ENCODE data around the gene KIN.

KIN gene

DNA sequence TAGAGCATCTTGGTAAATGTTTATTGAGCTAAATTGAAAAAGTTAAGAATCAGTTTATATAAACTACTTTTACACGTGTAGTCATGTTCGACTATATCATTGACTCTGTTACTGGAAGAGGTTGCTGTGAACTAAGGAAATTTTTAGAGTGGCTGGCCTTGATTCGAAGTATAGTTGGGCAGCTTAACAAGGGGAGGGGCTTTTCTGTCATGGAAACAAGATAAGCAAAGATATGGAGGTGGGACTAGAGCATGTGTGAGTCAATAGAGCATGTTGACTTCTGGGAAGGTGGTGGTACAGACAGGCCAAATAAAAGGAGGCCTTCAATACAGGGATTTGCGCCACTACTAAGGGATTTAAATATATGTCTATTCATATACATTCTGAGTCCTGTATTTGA lies 7.8 kb upstream of the KIN start:
- no peak for DNase-seq (ENCODE audit: low read depth)

DNA sequence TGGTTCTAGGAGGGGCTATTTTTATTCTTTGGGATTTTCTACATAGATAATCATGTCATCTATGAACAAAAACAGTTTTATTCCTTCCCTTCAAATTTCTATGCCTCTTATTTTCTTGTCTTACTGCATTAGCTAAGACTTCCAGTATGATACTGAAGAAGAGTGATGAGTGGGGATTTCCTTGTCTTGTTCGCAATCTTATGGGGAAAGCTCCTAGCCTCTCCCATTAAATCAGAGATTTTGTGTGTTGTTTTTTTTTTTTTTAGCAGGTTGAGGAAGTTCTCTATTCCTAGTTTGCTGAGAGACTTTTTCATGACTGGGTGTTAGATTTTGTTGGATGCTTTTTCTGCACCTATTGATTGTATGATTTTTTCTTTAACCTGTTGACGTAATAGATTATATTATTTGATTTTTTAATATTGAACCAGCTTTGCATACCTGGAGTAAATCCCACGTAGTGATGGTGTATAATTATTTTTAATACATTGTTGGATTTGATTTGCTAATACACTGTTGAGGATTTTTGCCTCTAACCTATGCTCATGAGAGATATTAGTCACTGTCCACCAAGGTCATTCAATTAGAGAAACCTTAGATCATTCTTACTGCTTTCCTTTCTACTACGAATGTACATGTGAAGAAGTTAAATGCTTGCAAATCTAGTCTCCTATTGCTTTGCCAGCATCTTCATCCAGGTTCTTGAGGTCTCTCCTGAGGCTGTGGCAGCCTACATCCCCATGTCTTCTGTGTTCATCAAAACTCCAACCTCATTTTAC lies 6.6 kb upstream of the KIN start:
- no peak for DNase-seq (ENCODE audit: low read depth)
- no peak overlapping the region for H3K4me3 ChIP-seq (ENCODE audit: low read depth, low read length)
- TF ChIP-seq, protein P1, sequence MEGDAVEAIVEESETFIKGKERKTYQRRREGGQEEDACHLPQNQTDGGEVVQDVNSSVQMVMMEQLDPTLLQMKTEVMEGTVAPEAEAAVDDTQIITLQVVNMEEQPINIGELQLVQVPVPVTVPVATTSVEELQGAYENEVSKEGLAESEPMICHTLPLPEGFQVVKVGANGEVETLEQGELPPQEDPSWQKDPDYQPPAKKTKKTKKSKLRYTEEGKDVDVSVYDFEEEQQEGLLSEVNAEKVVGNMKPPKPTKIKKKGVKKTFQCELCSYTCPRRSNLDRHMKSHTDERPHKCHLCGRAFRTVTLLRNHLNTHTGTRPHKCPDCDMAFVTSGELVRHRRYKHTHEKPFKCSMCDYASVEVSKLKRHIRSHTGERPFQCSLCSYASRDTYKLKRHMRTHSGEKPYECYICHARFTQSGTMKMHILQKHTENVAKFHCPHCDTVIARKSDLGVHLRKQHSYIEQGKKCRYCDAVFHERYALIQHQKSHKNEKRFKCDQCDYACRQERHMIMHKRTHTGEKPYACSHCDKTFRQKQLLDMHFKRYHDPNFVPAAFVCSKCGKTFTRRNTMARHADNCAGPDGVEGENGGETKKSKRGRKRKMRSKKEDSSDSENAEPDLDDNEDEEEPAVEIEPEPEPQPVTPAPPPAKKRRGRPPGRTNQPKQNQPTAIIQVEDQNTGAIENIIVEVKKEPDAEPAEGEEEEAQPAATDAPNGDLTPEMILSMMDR (IDR thresholded peaks at IDR 0.05; ENCODE audit: low read depth, low read length, missing control alignments) = no peak

More for the DNA sequence above, 7.8 kb upstream of the KIN start:
- no peak overlapping the region for H3K4me3 ChIP-seq (ENCODE audit: low read depth, low read length)
- TF ChIP-seq, protein P1 (IDR thresholded peaks at IDR 0.05; ENCODE audit: low read depth, low read length, missing control alignments) = no peak

DNA sequence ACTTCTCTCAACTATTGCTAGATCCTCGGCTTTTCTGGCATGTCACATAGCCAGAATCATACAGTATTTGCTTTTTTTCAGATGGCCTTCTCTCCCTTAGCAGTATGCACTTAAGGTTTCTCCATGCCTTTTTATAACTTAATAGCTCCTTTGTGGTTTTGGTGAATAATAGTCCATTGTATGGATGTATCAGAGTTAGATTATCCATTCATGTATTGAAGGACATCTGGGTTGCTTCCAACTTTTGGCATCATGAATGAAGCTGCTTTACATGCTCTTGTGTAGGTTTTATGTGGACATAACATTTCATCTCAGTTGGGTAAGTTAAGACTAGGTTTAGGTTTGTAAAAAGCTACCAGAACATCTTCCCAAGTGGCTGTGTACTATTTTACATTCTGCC lies 4.7 kb upstream of the KIN start:
- TF ChIP-seq, protein P1 (IDR thresholded peaks at IDR 0.05; ENCODE audit: low read depth, low read length, missing control alignments) = no peak
- DNase-seq (ENCODE audit: low read depth) = no peak
- no peak overlapping the region for H3K4me3 ChIP-seq (ENCODE audit: low read depth, low read length)

DNA sequence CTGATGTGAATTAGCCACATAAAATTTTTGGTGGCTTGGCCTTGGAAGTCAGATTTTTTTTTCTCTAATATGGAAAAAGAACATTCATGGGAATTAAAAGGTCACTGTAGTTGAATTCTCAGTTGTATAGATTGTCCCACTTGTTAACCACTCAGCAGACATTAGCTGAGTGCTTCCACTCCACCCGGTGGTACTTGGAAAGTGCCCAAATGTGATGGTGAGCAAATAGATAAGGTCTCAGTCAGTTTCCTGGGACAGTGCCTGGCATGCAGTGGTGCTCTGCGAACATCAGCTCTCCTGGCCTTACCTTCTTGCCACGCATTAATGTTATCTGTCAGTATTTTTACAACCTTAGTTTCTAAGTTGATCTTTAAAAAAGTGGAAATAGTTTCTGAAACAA lies 1.6 kb upstream of the KIN start:
- TF ChIP-seq, protein P1 (IDR thresholded peaks at IDR 0.05; ENCODE audit: low read depth, low read length, missing control alignments) = no peak
- peak overlapping the region; percentile 70 for H3K4me3 ChIP-seq (ENCODE audit: low read depth, low read length)
- no peak for DNase-seq (ENCODE audit: low read depth)

DNA sequence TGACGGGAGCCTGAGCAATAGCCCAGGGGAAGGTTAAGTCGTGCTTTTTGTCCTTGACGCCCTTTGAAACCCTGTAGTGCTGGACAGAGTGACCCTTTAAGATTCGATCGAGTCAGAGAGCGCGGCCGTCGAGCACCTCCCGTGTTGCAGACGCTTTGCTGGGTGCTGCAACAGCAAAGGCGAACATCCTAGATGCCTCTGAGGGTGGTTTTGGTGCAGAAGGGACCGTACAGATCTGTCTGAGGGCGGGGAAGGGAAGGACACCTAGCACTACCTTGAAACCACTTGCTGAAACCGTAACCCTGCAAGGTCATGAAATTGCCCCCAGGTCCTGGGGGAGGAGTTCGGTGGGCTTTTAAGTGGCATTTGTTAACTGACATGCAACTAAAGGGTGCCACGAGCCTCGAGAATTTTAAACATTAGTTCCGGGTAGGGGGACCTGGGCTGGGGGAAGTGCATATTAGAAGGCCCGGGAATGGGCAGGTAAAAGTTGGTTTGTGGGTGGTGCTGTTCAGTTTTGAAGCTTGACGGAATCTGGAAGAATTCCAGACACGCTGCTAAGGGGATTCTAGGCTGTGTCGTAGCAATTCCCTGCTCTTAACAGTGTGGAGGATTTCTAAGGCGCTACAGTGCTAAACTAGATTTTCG lies 970 bp upstream of the KIN start:
- peak overlapping the region; percentile 70 for H3K4me3 ChIP-seq (ENCODE audit: low read depth, low read length)
- no peak for DNase-seq (ENCODE audit: low read depth)
- TF ChIP-seq, protein P1 (IDR thresholded peaks at IDR 0.05; ENCODE audit: low read depth, low read length, missing control alignments) = no peak

DNA sequence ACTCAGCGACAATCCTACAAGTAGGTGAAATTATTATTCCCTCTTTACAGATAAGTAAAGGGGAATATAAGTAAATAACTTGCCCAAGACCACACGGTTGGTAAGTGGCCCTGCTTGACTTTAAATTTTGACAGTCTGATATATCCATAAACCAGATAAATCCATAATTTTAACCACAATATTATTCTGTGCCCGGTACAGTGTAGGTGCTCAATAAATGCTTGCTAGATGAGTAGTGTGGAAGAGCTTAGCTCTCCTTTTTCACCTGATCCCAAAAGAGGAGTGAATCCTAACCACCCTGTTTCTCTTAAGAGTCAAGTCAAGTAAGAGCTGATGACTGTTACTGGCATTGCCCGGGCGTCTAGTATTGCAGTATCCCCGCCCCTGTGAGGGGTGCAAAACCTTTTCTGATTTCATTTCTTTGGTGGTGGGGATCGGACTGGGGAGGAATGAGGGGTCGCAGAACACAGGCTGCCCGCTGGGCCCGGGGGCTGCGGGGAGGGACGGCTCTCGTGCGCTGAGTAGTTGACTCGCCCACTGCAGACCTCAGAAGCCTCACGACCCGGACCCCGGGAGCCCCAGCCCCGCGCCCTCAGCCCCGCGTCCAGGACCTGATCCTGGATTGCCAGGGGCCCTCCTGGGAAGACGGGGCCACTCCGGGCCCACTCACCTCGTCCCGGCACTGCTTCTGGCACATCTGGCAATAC lies 490 bp downstream of the KIN start:
- DNase-seq (ENCODE audit: low read depth) = no peak
- TF ChIP-seq, protein P1 (IDR thresholded peaks at IDR 0.05; ENCODE audit: low read depth, low read length, missing control alignments) = no peak
- peak overlapping the region; percentile 70 for H3K4me3 ChIP-seq (ENCODE audit: low read depth, low read length)

All from GM12864 (cell line).